Urothelium cell line (cell line): Measurements from ENCODE around the gene CD151.

Source experiments
- DNase-seq: peaks from one replicate; pipeline ENCODE4 v3.0.0; 2011; ENCODE audit warnings: low spot score, mixed read lengths
- FAIRE-seq: peaks from 2 replicates; lab custom pipeline; 2011; peaks lifted over from hg19 to GRCh38; lab: Jason Lieb, UNC

Gene CD151

GRCh38 chr11:827897-828192 lies 4.9 kb upstream of the CD151 start, which contains the start of gene CRACR2B:
TSS of gene CRACR2B (plus strand) at chr11:827919. CDS start at chr11:828608, 689 bp downstream.
- no peak for FAIRE-seq
- no peak for DNase-seq

GRCh38 chr11:828506-829175 lies 4.1 kb upstream of the CD151 start:
- FAIRE-seq (no peak), DNase-seq (no peak)

DNA sequence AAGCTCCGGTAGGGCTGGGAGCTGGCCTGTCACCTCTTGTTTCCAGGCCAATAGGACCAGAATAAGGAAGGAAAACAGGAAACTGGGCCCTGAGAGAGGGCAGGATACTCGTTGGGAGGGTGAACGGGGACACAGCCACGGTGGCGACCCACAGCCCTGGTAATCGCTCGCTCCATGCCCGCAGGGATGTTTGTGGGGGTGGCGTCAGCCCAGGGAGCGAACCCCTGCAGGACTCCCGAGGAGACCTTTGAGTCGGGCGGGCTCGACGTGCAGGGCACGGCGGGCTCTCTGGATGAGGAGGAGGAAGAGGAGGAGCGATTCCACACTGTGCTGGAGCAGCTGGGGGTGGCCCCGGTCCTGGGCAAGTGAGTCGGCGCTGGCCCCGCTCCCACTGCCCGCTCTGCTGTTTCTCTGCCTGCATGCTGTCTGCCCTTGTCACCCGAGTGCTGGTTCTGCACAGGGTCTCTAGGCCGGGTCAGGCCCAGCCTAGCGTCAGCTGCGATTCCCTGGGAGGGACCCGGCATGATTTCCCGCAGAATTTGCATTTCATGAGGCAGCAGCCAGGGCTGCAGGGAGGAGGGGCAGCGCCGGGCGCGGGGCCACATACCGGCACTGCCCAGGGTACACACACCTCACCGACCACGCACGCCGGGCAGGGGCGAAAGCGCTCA lies 3.4 kb upstream of the CD151 start:
- no peak for FAIRE-seq
- no peak for DNase-seq

DNA sequence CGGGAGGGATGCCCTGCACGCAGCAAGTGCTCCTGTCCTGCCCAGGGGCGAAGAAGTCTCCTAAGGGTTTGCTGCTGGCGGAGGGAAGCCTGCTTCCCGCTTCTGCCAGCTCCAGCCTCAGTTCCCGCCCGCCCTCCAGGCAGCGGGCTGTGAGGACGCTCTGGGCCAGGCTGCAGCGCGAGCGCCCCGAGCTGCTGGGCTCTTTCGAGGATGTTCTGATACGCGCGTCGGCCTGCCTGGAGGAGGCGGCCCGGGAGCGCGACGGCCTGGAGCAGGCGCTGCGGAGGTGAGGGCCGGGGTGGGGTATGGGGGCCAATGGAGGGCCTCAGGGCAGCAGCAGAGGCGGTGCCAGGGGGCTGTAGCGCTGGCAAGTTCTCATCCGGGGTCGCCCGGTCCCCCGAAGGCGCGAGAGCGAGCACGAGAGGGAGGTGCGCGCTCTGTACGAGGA lies 2.9 kb upstream of the CD151 start:
- DNase-seq: no peak
- FAIRE-seq: no peak

DNA sequence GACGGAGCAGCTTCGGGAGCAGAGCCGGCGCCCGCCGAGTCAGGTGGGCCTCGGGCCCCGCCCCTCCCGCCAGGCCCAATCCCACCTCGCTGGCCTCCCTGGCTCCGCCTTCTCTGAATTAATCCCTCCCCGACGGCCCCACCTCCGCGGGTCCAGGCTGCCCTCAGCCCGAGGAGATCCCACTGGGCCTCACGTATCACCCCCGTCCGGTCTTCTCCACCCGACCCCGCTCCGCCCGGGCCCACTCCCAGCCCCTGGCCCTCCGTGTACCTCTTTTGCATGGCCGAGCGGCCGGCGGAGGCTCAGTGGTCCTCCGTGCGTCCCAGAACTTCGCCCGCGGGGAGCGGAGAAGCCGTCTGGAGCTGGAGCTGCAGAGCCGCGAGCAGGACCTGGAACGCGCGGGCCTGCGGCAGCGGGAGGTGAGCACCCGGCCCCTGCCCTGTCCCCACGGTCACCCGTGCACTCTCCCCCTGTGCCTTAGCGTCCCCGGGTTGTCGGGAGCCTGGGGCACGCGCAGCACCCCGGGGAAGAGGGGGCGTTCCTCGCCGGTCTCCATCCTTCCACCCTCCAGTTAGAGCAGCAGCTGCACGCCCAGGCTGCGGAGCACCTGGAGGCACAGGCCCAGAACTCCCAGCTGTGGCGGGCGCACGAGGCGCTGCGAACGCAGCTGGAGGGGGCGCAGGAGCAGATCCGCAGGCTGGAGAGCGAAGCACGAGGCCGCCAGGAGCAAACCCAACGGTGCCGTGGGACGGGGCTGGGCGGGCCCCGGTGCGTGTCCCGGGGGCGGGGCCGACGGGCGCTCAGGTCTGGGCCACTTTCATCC lies 2.2 kb upstream of the CD151 start:
- FAIRE-seq (no peak), DNase-seq (no peak)

DNA sequence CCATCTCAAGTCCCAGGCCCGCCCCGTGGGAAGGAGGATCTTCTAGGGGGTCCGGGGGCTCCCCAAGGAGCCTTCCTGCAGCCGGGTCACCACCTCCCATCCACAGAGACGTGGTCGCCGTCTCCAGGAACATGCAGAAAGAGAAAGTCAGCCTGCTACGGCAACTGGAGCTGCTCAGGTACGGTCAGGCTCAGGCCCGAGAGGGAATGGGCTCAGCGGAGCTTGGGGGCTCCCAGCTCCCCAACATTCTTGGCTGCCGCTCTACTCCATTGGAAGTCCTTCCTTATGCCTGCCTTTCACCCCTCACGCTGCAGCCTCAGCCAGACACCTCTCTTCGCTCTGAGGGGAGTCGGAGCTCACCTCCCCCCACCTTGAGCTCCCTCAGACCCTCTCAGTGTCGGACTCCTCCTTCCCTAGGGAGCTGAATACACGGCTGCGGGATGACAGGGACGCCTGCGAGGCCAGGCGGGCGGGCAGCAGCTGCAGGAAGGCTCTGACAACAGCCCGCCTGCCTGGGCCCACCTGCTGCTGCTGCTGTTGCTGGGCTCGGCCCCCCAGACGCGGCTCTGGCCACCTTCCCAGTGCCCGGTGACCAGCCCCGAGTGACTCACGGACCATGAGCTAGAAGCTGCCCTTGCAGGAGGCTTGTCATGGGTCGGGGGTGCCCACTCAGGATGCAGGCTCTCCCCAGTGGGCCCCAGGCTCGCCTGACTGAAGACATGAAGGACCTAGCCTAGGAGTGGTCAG lies 1.5 kb upstream of the CD151 start:
- no peak for DNase-seq
- no peak for FAIRE-seq

GRCh38 chr11:831961-832528 lies 707 bp upstream of the CD151 start:
- no peak for FAIRE-seq
- DNase-seq: no peak

- FAIRE-seq: no peak
- DNase-seq: peak; percentile 39
These were observed 501 bp downstream of the CD151 start for GRCh38 chr11:833114-833791.

GRCh38 chr11:833849-834311 lies 1.1 kb downstream of the CD151 start:
- DNase-seq (no peak), FAIRE-seq (no peak)

DNA sequence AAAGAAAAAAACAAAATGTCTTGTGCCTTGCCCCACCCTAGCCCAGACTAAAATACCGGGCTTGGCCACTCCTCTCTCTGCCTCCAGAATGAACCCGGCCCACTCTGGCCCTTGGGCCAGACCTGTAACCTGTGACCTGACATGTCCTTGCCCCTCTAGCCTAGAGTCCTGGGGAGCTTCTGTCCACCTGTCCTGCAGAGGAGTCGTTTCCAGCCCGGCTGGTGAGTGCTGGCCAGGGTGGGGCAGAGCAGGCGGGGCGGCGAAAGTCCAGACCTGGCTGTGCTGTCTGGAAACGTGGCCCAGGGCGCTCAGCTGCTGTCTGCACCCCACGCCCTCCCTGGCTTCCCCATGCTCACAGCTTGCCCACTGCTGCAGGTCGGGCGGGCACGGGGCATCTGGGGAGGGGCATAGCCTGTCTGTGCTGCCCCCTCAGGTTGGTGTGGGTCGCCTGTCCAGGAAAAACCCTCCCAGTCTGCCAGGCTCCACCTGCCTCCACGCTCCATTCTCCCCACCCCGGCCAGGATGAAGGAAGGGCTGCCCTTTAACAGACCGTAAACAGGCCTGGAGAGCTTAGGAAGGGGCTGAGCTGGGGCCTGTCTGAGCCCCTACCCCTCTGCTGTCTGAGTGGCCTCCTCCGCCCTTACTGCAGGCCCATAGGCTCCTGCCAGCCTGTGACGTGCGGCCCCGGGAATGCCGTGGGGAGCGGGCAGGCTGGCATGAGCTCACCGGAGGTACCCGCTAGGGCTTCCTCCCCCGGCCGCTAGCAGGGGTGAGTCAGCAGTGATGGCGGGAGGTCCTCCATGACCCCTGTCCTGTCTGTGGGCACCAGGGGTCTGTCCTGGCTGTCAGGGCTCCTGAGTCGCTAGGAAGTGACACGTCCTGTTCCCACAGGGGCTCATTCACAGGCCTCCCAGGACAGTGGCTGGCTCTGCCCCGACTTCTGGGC lies 1.9 kb downstream of the CD151 start:
- DNase-seq (peak; percentile 80), FAIRE-seq (peak; percentile 50)

GRCh38 chr11:836274-836673 lies 3.5 kb downstream of the CD151 start:
- FAIRE-seq (no peak), DNase-seq (no peak)

DNA sequence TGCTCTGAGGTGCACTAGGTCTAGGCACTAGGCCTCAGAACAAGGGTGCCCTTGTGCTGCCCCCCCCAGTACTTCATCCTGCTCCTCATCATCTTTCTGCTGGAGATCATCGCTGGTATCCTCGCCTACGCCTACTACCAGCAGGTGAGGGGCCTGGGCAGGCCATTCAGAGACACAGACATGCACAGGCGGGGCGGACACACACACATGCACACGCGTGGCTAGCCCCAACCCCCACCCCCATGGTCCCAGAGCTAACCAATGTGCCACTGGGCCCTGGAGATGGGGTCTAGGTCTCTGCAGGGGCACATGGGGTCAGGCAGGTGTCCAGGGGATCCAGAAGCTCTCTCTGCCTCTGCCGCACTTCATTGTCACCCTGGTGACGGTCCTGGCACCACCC lies 3.9 kb downstream of the CD151 start:
- no peak for DNase-seq
- no peak for FAIRE-seq

DNA sequence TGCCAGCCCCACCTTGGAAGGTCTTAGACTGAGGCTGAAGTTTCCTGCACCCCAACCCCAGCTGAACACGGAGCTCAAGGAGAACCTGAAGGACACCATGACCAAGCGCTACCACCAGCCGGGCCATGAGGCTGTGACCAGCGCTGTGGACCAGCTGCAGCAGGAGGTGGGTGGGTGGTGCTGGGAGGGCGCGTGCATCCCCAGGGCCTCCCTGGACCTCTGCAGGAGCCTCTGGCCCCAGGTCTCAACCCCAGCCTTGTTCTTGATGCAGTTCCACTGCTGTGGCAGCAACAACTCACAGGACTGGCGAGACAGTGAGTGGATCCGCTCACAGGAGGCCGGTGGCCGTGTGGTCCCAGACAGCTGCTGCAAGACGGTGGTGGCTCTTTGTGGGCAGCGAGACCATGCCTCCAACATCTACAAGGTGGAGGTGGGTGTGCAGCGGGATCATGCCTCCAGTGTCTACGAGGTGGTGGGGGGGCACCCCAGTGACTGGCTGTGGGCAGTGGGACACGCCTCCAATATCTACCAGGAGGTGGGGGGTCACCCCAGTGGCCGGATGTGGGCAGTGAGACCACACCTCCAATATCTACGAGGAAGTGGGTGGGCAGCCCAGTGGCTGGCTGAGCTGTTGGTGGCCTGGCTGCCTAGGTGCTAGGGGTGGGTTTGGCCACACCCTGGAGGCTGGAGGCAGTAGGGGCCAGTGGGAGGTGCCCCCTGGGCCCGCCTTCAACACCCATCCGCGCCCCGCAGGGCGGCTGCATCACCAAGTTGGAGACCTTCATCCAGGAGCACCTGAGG lies 4.6 kb downstream of the CD151 start:
- DNase-seq: no peak
- no peak for FAIRE-seq

DNA sequence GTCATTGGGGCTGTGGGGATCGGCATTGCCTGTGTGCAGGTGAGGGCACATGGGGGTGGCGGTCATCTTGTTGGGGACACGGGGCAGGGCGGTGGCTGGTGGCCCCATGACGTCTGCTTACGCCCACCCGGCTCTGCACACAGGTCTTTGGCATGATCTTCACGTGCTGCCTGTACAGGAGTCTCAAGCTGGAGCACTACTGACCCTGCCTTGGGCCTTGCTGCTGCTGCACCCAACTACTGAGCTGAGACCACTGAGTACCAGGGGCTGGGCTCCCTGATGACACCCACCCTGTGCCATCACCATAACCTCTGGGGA lies 5.2 kb downstream of the CD151 start:
- no peak for DNase-seq
- no peak for FAIRE-seq

DNA sequence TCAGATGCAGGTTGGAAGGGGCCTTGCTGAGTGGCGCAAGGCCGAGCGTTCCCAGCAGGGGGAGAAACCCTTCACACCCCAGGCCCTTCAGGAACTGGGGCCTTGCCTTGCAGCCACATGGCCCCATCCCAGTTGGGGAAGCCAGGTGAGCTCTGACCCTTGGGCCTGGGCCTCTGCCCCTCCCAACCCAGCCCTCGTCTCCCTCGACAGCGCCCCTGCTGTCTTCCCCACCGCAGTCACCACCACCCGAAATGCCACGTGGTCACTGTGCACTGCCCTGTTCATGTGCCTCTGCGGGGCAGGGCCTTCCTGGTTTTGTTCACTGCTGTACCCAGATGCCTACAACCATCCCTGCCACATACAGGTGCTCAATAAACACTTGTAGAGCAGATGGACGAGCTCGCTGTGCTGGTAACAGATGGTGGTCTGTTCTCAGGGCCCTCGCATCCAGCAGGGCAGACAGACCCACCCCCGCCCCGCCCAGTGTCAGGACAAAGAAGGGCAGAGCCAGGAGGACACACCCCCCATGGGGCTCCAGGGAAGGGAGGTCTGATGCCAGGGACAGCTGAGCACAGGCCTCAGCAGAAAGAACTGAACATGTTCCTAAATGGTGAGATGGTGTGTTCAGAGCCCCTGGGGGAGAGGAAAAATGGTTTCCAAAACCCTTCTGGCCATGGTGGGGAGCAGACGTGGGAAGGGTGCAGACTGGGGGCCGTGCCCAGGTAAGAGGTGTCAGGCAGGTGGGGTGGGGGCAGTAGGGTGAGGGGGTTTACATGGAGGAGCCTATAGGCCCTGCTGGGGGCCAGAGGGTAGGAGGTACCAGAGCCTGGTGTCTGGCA lies 5.9 kb downstream of the CD151 start:
- DNase-seq: no peak
- no peak for FAIRE-seq

- no peak for DNase-seq
- no peak for FAIRE-seq
These were observed 6.5 kb downstream of the CD151 start for GRCh38 chr11:839280-839623.

GRCh38 chr11:839875-840617 lies 7.3 kb downstream of the CD151 start:
- no peak for FAIRE-seq
- no peak for DNase-seq
